ENCODE results near the gene PLK1. TPM values are rescaled to one million over a fixed set of nuclear protein-coding genes. Genes with fewer than 3 reads are reported as not detected.

Gene PLK1
- total RNA-seq, 1 donor from 2014 or later: 14.5 TPM

- no peak overlapping the region for H3K27ac Mint-ChIP-seq (ENCODE audit: unreplicated experiment)
- no peak for DNase-seq (ENCODE audit: low spot score)
- H3K36me3 Mint-ChIP-seq (ENCODE audit: low read depth): peaks cover 17% of the 10 kb centered on the region
- no peak overlapping the region for H3K4me3 Mint-ChIP-seq (ENCODE audit: unreplicated experiment)
- TF ChIP-seq CTCF (IDR thresholded peaks at IDR 0.05): no peak
- no peaks in the 10 kb centered on the region for H3K27me3 Mint-ChIP-seq (ENCODE audit: low read depth)
- no peaks in the 10 kb centered on the region for H3K4me1 Mint-ChIP-seq (ENCODE audit: low read depth)
- H3K9me3 Mint-ChIP-seq (ENCODE audit: low read depth): no peaks in the 10 kb centered on the region
Observed at GRCh38 chr16:23670137-23670776, 8.4 kb upstream of the PLK1 start.

GRCh38 chr16:23673971-23674614 lies 4.6 kb upstream of the PLK1 start:
- no peak for TF ChIP-seq CTCF (IDR thresholded peaks at IDR 0.05)
- H3K4me1 Mint-ChIP-seq (ENCODE audit: low read depth): peaks cover 7% of the 10 kb centered on the region
- H3K36me3 Mint-ChIP-seq (ENCODE audit: low read depth): peaks cover 5% of the 10 kb centered on the region
- DNase-seq (ENCODE audit: low spot score): no peak
- no peaks in the 10 kb centered on the region for H3K9me3 Mint-ChIP-seq (ENCODE audit: low read depth)
- H3K27ac Mint-ChIP-seq (ENCODE audit: unreplicated experiment): no peak overlapping the region
- no peaks in the 10 kb centered on the region for H3K27me3 Mint-ChIP-seq (ENCODE audit: low read depth)
- H3K4me3 Mint-ChIP-seq (ENCODE audit: unreplicated experiment): no peak overlapping the region

- no peaks in the 10 kb centered on the region for H3K27me3 Mint-ChIP-seq (ENCODE audit: low read depth)
- peaks cover 26% of the 10 kb centered on the region for H3K4me1 Mint-ChIP-seq (ENCODE audit: low read depth)
- no peak overlapping the region for H3K27ac Mint-ChIP-seq (ENCODE audit: unreplicated experiment)
- no peaks in the 10 kb centered on the region for H3K9me3 Mint-ChIP-seq (ENCODE audit: low read depth)
- H3K36me3 Mint-ChIP-seq (ENCODE audit: low read depth): peaks cover 3% of the 10 kb centered on the region
- TF ChIP-seq CTCF (IDR thresholded peaks at IDR 0.05): no peak
- no peak for DNase-seq (ENCODE audit: low spot score)
- H3K4me3 Mint-ChIP-seq (ENCODE audit: unreplicated experiment): no peak overlapping the region
Observed at GRCh38 chr16:23676924-23677480, 1.7 kb upstream of the PLK1 start.

DNA sequence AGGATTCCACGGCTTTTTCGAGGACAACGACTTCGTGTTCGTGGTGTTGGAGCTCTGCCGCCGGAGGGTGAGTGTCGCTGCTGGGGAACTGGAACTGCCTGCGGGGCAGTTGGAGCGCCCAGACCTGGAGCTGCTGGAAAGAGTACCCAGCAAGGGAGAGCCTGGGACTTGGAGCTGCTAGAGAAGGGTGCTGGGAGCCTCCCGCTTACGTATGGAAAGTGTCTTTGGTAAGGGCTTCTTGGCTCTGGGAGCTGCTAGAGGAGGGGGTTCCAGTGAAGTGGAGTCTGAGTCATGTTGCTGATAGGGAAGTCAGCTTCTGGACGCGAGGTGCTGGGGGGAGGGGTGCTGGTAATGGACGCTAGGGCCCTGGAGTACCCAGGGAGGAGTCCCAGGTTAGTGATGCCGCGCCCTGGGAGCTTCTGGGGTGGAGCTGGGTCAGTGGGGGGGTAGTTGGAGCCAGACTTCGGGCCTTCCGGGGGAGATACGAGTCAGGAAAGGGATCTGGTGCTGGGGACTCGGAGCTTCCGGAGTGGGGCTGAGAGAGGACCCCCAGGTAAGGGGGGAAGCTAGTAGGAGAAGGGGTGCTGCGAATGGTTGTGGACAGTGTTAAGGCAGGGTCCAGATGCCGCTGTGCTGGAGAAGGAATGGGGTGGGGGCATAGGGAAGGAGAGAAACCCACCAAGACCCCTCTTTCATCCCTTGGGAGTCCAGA lies 741 bp downstream of the PLK1 start:
- Mint-ChIP-seq H3K36me3 (ENCODE audit: low read depth) (peaks cover 11% of the 10 kb centered on the region), H3K9me3 (ENCODE audit: low read depth) (no peaks in the 10 kb centered on the region), H3K4me3 (ENCODE audit: unreplicated experiment) (peak overlapping the region; percentile 80), H3K4me1 (ENCODE audit: low read depth) (peaks cover 26% of the 10 kb centered on the region), H3K27me3 (ENCODE audit: low read depth) (no peaks in the 10 kb centered on the region), H3K27ac (ENCODE audit: unreplicated experiment) (peak overlapping the region; percentile 59)
- DNase-seq (ENCODE audit: low spot score): no peak
- no peak for TF ChIP-seq CTCF (IDR thresholded peaks at IDR 0.05)

- no peaks in the 10 kb centered on the region for H3K9me3 Mint-ChIP-seq (ENCODE audit: low read depth)
- peaks cover 11% of the 10 kb centered on the region for H3K36me3 Mint-ChIP-seq (ENCODE audit: low read depth)
- H3K4me1 Mint-ChIP-seq (ENCODE audit: low read depth): peaks cover 26% of the 10 kb centered on the region
- H3K27me3 Mint-ChIP-seq (ENCODE audit: low read depth): no peaks in the 10 kb centered on the region
- DNase-seq (ENCODE audit: low spot score): no peak
- no peak overlapping the region for H3K27ac Mint-ChIP-seq (ENCODE audit: unreplicated experiment)
- peak overlapping the region; percentile 80 for H3K4me3 Mint-ChIP-seq (ENCODE audit: unreplicated experiment)
- no peak for TF ChIP-seq CTCF (IDR thresholded peaks at IDR 0.05)
Observed at GRCh38 chr16:23679986-23680336, 1.3 kb downstream of the PLK1 start.
